ENCODE data around the gene TMEM184A. TPM values are rescaled to one million over a fixed set of nuclear protein-coding genes. Genes with fewer than 3 reads are reported as not detected.
A peak's percentile ranks its signal among the peaks of the same experiment; 100 is the strongest.

Gene TMEM184A
- total and polyA plus RNA-seq, 2 of the 4 experiments (the other 2 are of a cell fraction) = 0.36 to 1.9 TPM

DNA sequence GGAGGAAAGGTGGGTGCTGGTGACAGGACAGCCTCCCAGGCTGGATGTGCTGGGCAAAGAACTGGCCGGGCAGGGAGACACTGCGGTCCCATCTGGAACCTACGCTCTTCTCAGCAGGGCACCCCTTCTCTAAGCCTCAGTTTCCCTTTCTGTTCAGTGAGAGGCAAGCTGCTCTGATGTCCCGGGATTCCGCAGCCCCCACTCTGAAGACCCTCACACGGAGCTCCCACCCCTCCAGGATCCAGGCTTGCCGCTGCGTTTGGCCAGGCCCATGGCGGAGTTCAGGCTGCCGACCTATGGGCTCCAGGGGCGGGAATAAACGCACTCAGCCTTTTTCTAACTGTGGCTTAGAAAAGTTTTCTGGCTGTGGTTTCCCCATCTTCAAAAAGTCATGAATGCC, 41.6 kb downstream of the TMEM184A start:
- Histone ChIP-seq H3K9ac (ENCODE audit: low read depth, low read length) (no peak overlapping the region), H3K9me1 (ENCODE audit: insufficient read depth, low read length) (no peaks in the 10 kb centered on the region), H2AK9ac (replicated peaks; ENCODE audit: low read depth, low read length, poor library complexity) (peak overlapping the region; percentile 5), H3K4me2 (ENCODE audit: low read depth, low read length) (no peak overlapping the region), H3K4me3 (ENCODE audit: insufficient read depth, low read depth, low read length) (no peak overlapping the region), H3K23ac (ENCODE audit: low read depth, low read length) (no peak overlapping the region), H4K5ac (ENCODE audit: low read depth, low read length) (no peak overlapping the region), H3K14ac (replicated peaks; ENCODE audit: low read depth, low read length) (no peak overlapping the region), H3K27ac (ENCODE audit: insufficient read depth, low read length) (no peak overlapping the region), H2BK15ac (ENCODE audit: low read depth, low read length) (no peak overlapping the region), H2BK20ac (ENCODE audit: low read depth, low read length) (no peak overlapping the region), H2BK120ac (ENCODE audit: low read depth, low read length) (no peak overlapping the region; the same call in 1 of the 2 replicates), H3K79me1 (ENCODE audit: low read depth in 1 of 2, low read length in 2 of 2) (no peaks in the 10 kb centered on the region), H4K91ac (ENCODE audit: insufficient read depth, low read depth, low read length) (no peak overlapping the region), H3K18ac (ENCODE audit: low read depth, low read length) (no peak overlapping the region), H2AFZ (replicated peaks; ENCODE audit: low read length, poor library complexity) (no peak overlapping the region), H3K4ac (ENCODE audit: low read depth, low read length) (no peak overlapping the region), H3K36me3 (ENCODE audit: control insufficient read depth, insufficient read depth, low read length) (no peaks in the 10 kb centered on the region), H4K8ac (ENCODE audit: low read depth in 2 of 2, low read length in 2 of 2) (no peak overlapping the region), H3K56ac (ENCODE audit: extremely low read depth, insufficient read depth, low read length) (no peak overlapping the region), H4K20me1 (ENCODE audit: insufficient read depth, low read length) (no peaks in the 10 kb centered on the region), H3K27me3 (ENCODE audit: control insufficient read depth, insufficient read depth, low read length) (no peaks in the 10 kb centered on the region), H2AK5ac (ENCODE audit: low read depth, low read length) (no peak overlapping the region), H2BK5ac (ENCODE audit: low read depth, low read length, poor library complexity, severe bottlenecking) (no peak overlapping the region), H3K9me3 (ENCODE audit: control insufficient read depth, insufficient read depth, low read length) (peaks cover 7% of the 10 kb centered on the region), H3K4me1 (ENCODE audit: control insufficient read depth, insufficient read depth, low read length) (peaks cover 7% of the 10 kb centered on the region)
- 84% methylated on average over 8 of the region's 12 CpGs; no CpG with 5 or more reads in 1 of the 2 experiments for WGBS, 2 experiments (ENCODE audit: extremely low coverage in 2 of 2, insufficient read length in 1 of 2)
- no peak for TF ChIP-seq POLR2A (IDR thresholded peaks at IDR 0.05; ENCODE audit: low read depth, low read length)
- no peak for TF ChIP-seq FOS (IDR thresholded peaks at IDR 0.05; ENCODE audit: low read depth, low read length)
- TF ChIP-seq CEBPB (IDR thresholded peaks at IDR 0.05; ENCODE audit: low read depth, low read length) = no peak
- TF ChIP-seq NFE2L2 (IDR thresholded peaks at IDR 0.05; ENCODE audit: low read depth, low read length) = no peak
- no peak for TF ChIP-seq ELK1 (IDR thresholded peaks at IDR 0.05; ENCODE audit: borderline replicate concordance, low read depth, low read length)
- no peak for TF ChIP-seq RAD21 (IDR thresholded peaks at IDR 0.05; ENCODE audit: low read length)
- TF ChIP-seq MXI1 (IDR thresholded peaks at IDR 0.05; ENCODE audit: borderline replicate concordance, low read depth, low read length) = no peak
- TF ChIP-seq RFX5 (IDR thresholded peaks at IDR 0.05; ENCODE audit: low read depth, low read length) = no peak
- no peak for TF ChIP-seq MAFK (IDR thresholded peaks at IDR 0.05; ENCODE audit: low read depth, low read length)
- no peak for TF ChIP-seq MAZ (IDR thresholded peaks at IDR 0.05; ENCODE audit: borderline replicate concordance, low read depth, low read length)
- no peak for TF ChIP-seq SMC3 (IDR thresholded peaks at IDR 0.05; ENCODE audit: low read depth, low read length)
- TF ChIP-seq, protein P1, sequence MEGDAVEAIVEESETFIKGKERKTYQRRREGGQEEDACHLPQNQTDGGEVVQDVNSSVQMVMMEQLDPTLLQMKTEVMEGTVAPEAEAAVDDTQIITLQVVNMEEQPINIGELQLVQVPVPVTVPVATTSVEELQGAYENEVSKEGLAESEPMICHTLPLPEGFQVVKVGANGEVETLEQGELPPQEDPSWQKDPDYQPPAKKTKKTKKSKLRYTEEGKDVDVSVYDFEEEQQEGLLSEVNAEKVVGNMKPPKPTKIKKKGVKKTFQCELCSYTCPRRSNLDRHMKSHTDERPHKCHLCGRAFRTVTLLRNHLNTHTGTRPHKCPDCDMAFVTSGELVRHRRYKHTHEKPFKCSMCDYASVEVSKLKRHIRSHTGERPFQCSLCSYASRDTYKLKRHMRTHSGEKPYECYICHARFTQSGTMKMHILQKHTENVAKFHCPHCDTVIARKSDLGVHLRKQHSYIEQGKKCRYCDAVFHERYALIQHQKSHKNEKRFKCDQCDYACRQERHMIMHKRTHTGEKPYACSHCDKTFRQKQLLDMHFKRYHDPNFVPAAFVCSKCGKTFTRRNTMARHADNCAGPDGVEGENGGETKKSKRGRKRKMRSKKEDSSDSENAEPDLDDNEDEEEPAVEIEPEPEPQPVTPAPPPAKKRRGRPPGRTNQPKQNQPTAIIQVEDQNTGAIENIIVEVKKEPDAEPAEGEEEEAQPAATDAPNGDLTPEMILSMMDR (conservative IDR thresholded peaks at IDR 0.05; ENCODE audit: low read depth, low read length) = no peak
- intact Hi-C loops (cut with micrococcal nuclease) = no loop called here
- no peak for DNase-seq
- POLR2A ChIA-PET (ENCODE audit: unreplicated experiment) = no interaction called here
- in situ Hi-C loops (cut with MboI; ENCODE audit: low sequenced_read_pairs) = no loop called here
- ATAC-seq (ENCODE audit: low read depth) = no peak
- dilution Hi-C loops (cut with HindIII; ENCODE audit: low sequenced_read_pairs, unreplicated experiment) = no loop called here
- CTCF ChIA-PET = no interaction called here
- BruUV-seq (replicated peaks) = no TSS peak
